Hepatocyte (in vitro differentiated cells): ENCODE data around the gene MRPL55.

Experiments used
- CTCF ChIP-seq: fragments of 200-600 bp; sonication (generic); IDR thresholded peaks from 2 replicates; pipeline ENCODE4 v1.5.1; 2016; ENCODE audit warnings: antibody characterized with exemption, mild to moderate bottlenecking; ENCODE audit not compliant: poor library complexity
- EZH2 ChIP-seq: fragments of 200-600 bp; sonication (generic); IDR thresholded peaks from 2 replicates; pipeline ENCODE4 v1.6.1; 2016; ENCODE audit warnings: antibody characterized with exemption, mild to moderate bottlenecking, borderline replicate concordance

GRCh38 chr1:228082214-228082917, 26.7 kb downstream of the MRPL55 start, which contains the start of gene ARF1:
- TF ChIP-seq CTCF (no peak), EZH2 (no peak)
